K562 (cell line): ENCODE results near the gene GORASP1. TPM values are rescaled to one million over a fixed set of nuclear protein-coding genes. Genes with fewer than 3 reads are reported as not detected.
A peak's percentile ranks its signal among the peaks of the same experiment; 100 is the strongest.

Experiments
- ARID2 ChIP-seq: fragments of 450-650 bp; IDR thresholded peaks from 2 replicates; pipeline ENCODE4 v1.6.1; 2017; ENCODE audit warnings: antibody characterized with exemption, mild to moderate bottlenecking
- BRF2 ChIP-seq: IDR thresholded peaks from 3 replicates; pipeline ENCODE4 v1.6.1; 2011; ENCODE audit warnings: borderline replicate concordance, mild to moderate bottlenecking; ENCODE audit not compliant: insufficient read length, insufficient read depth
- CEBPG ChIP-seq, 3 experiments: fragments of 200-800 bp in 1 of 3; sonication (Bioruptor generic) in 1 of 3; sonication (generic) in 1 of 3; formaldehyde crosslinking in 1 of 3; IDR thresholded peaks in 2 of 3; conservative IDR thresholded peaks in 1 of 3; 2 replicates each; pipeline versions ENCODE4 v1.6.1 to v1.8.0; 2016 to 2022; ENCODE audit warnings: missing compliant biosample characterization in 2 of 3, missing genetic modification characterization in 2 of 3, mild to moderate bottlenecking in 1 of 3, missing genetic modification reagents in 1 of 3
- E2F8 ChIP-seq: fragments of 450-650 bp; IDR thresholded peaks from 2 replicates; pipeline ENCODE4 v1.7.1; 2018; ENCODE audit warnings: mild to moderate bottlenecking, low read depth; ENCODE audit not compliant: partially characterized antibody
- ELF1 ChIP-seq: fragments of 200-800 bp; sonication (Bioruptor generic); IDR thresholded peaks from 2 replicates; pipeline ENCODE4 v1.6.1; 2016; ENCODE audit warnings: missing genetic modification characterization, missing compliant biosample characterization
- ERF ChIP-seq: fragments of 450-650 bp; formaldehyde crosslinking; IDR thresholded peaks from 2 replicates; pipeline ENCODE4 v1.4.0; 2020; ENCODE audit warnings: mild to moderate bottlenecking, mixed read lengths
- FOXA1 ChIP-seq: fragments of 450-650 bp; IDR thresholded peaks from 2 replicates; pipeline ENCODE4 v1.6.1; 2016; ENCODE audit warnings: mild to moderate bottlenecking, borderline replicate concordance
- FUS ChIP-seq: fragments of 200-400 bp; formaldehyde crosslinking; optimal IDR thresholded peaks from 2 replicates; pipeline ENCODE3; 2017; ENCODE audit warnings: low read depth, low read length
- HDGF ChIP-seq: fragments of 450-650 bp; IDR thresholded peaks from 2 replicates; pipeline ENCODE4 v1.6.1; 2016
- IRF2 ChIP-seq: sonication (generic); formaldehyde crosslinking; IDR thresholded peaks from 2 replicates; pipeline ENCODE4 v1.8.1; 2022; ENCODE audit warnings: mild to moderate bottlenecking, missing genetic modification reagents
- NFXL1 ChIP-seq: fragments of 450-650 bp; formaldehyde crosslinking; IDR thresholded peaks from 2 replicates; pipeline ENCODE4 v1.4.0; 2021; ENCODE audit warnings: mild to moderate bottlenecking
- PML ChIP-seq: IDR thresholded peaks from 2 replicates; pipeline ENCODE4 v1.6.1; 2012; ENCODE audit warnings: low read length, inconsistent platforms
- SP2 ChIP-seq: IDR thresholded peaks from 2 replicates; pipeline ENCODE4 v1.6.1; 2011; ENCODE audit warnings: mild to moderate bottlenecking, low read depth, low read length, moderate library complexity; ENCODE audit not compliant: poor library complexity, severe bottlenecking; ENCODE audit errors: extremely low read depth
- TEAD4 ChIP-seq, 2 experiments: sonication (generic) in 1 of 2; formaldehyde crosslinking in 1 of 2; IDR thresholded peaks; 2 replicates each; pipeline versions ENCODE4 v1.6.1 to v1.8.0; 2012 to 2022; ENCODE audit warnings: borderline replicate concordance in 1 of 2, inconsistent platforms in 1 of 2, low read length in 1 of 2, mild to moderate bottlenecking in 1 of 2, missing genetic modification reagents in 1 of 2
- TFE3 ChIP-seq: fragments of 450-650 bp; formaldehyde crosslinking; IDR thresholded peaks from 2 replicates; pipeline ENCODE4 v1.4.0; 2020; ENCODE audit warnings: mild to moderate bottlenecking, mixed read lengths
- ZNF239 ChIP-seq: fragments of 250-450 bp; sonication (Bioruptor Pico); IDR thresholded peaks from 2 replicates; pipeline ENCODE4 v1.4.0; 2020; ENCODE audit warnings: mild to moderate bottlenecking
- ZNF347 ChIP-seq: fragments of 450-650 bp; formaldehyde crosslinking; IDR thresholded peaks from 2 replicates; pipeline ENCODE4 v1.4.0; 2020; ENCODE audit warnings: low read depth, mild to moderate bottlenecking, moderate library complexity
- ZNF444 ChIP-seq: fragments of 250-450 bp; sonication (Bioruptor Pico); IDR thresholded peaks from 2 replicates; pipeline ENCODE4 v1.4.0; 2020; ENCODE audit warnings: mild to moderate bottlenecking, moderate library complexity
- ZNF655 ChIP-seq: fragments of 250-450 bp; sonication (Bioruptor Pico); IDR thresholded peaks from 2 replicates; pipeline ENCODE4 v1.5.0; 2021
- ZNF668 ChIP-seq: fragments of 250-450 bp; sonication (Bioruptor Pico); IDR thresholded peaks from 2 replicates; pipeline ENCODE4 v1.8.0; 2022; ENCODE audit warnings: mild to moderate bottlenecking, inconsistent platforms
- ZZZ3 ChIP-seq: fragments of 450-650 bp; IDR thresholded peaks from 2 replicates; pipeline ENCODE4 v1.6.1; 2016; ENCODE audit warnings: antibody characterized with exemption, mild to moderate bottlenecking, moderate library complexity
- polyA plus RNA-seq, 8 experiments: library from polyadenylated mRNA; depleted of rRNA in 4 of 8; stranded (reverse) in 5 of 8; unstranded in 3 of 8; fragments of >200 nt; fragmentation: Nextera tagmentation in 2 of 8; fragmentation: Illumina TruSeq in 1 of 8; extraction: Ambion mirVana in 2 of 8; extraction: Trizol in 1 of 8; gene quantifications; 2 replicates each; pipeline versions ENCODE4 v1.2.1 to v1.2.3, GENCODE V29; 2011 to 2014; ENCODE audit warnings: inconsistent platforms in 1 of 8, missing spikeins in 1 of 8
- total RNA-seq, 7 experiments: library from RNA; depleted of rRNA in 6 of 7; stranded (reverse); fragments of >200 nt in 6 of 7; fragmentation: Illumina TruSeq in 2 of 7; extraction: Trizol in 2 of 7; gene quantifications; 2 replicates each; pipeline versions ENCODE4 v1.2.1 to v1.2.3, GENCODE V29; 2011 to 2021; ENCODE audit warnings: low replicate concordance in 1 of 7

The GORASP1 gene
- total and polyA plus RNA-seq, 9 of the 15 experiments (the other 6 are each of a cell fraction or from before 2014, with no cell fraction given): 8.4 to 87.9 (median 67.6) TPM

GRCh38 chr3:39107388-39108199 is at the start of gene GORASP1, which contains the start of gene TTC21A (continued):
- TF ChIP-seq CEBPG (CRISPR knock-in tag; IDR thresholded peaks at IDR 0.05) (no peak), CEBPG (tag; conservative IDR thresholded peaks at IDR 0.05 in 1 of 2, IDR thresholded peaks at IDR 0.05 in 1 of 2) (no peak), ZNF347 (CRISPR knock-in tag) (no peak), PML (peak; percentile 52; the same call in 1 of the 2 replicates), TFE3 (CRISPR knock-in tag) (peak; percentile 29; the same call in 1 of the 2 replicates), TEAD4 (IDR thresholded peaks at IDR 0.05; ENCODE audit: low read length) (no peak), TEAD4 (CRISPR knock-in tag; IDR thresholded peaks at IDR 0.05; ENCODE audit: borderline replicate concordance) (no peak), FOXA1 (no peak), NFXL1 (no peak), ZNF655 (CRISPR knock-in tag) (no peak), HDGF (no peak; the same call in 1 of the 2 replicates), ARID2 (no peak; the same call in 1 of the 2 replicates), ZNF239 (CRISPR knock-in tag) (no peak), FUS (no peak), ZZZ3 (no peak), ZNF444 (CRISPR knock-in tag) (no peak), ERF (CRISPR knock-in tag) (no peak), IRF2 (CRISPR knock-in tag) (no peak), ZNF668 (no peak), ELF1 (tag) (peak; percentile 14; the same call in 1 of the 2 replicates), SP2 (no peak), BRF2 (no peak), E2F8 (no peak)
